H1 (cell line): ENCODE data around the gene GP1BB. TPM values are rescaled to one million over a fixed set of nuclear protein-coding genes. Genes with fewer than 3 reads are reported as not detected.

Source experiments
- CTCF ChIA-PET: fragments of 300-600 bp; sonication (Branson Sonifier 250); formaldehyde crosslinking; loops from one replicate; lab custom pipeline; 2021; ENCODE audit not compliant: partially characterized antibody; lab: Charles Lee
- POLR2A ChIA-PET: fragments of 300-600 bp; sonication (Branson Sonifier 250); formaldehyde crosslinking; loops from one replicate; lab custom pipeline; 2021; ENCODE audit warnings: inconsistent platforms; ENCODE audit not compliant: partially characterized antibody; lab: Charles Lee
- DNase-seq, 2 experiments: peaks; one replicate each; pipeline versions ENCODE4 v3.0.0 to v3.0.0-alpha.2; 2010 to 2022; ENCODE audit warnings: low spot score in 2 of 2, low read depth in 1 of 2, mixed read lengths in 1 of 2
- FAIRE-seq: peaks from 2 replicates; lab custom pipeline; 2011; peaks lifted over from hg19 to GRCh38; lab: Jason Lieb, UNC
- H2AFZ ChIP-seq: 2 replicates; pipeline ENCODE4 v1.8.1; 2012; ENCODE audit warnings: low read length, inconsistent platforms
- H2AK5ac ChIP-seq: 2 replicates; pipeline ENCODE4 v1.6.1; 2013; ENCODE audit warnings: low read depth, low read length
- H2BK120ac ChIP-seq: replicated peaks from 2 replicates; pipeline ENCODE3; 2013; ENCODE audit warnings: low read depth, low read length, inconsistent platforms
- H2BK12ac ChIP-seq: 2 replicates; pipeline ENCODE4 v1.6.1; 2013; ENCODE audit warnings: low read depth, low read length
- H2BK15ac ChIP-seq: 2 replicates; pipeline ENCODE4 v1.6.1; 2013; ENCODE audit warnings: low read length
- H2BK20ac ChIP-seq: 2 replicates; pipeline ENCODE4 v1.6.1; 2013; ENCODE audit warnings: low read length
- H2BK5ac ChIP-seq: 2 replicates; pipeline ENCODE4 v1.6.1; 2013; ENCODE audit warnings: low read depth, low read length
- H3K14ac ChIP-seq: 2 replicates; pipeline ENCODE4 v1.6.1; 2013; ENCODE audit warnings: inconsistent platforms; ENCODE audit not compliant: insufficient read length
- H3K18ac ChIP-seq: 2 replicates; pipeline ENCODE4 v1.6.1; 2013; ENCODE audit warnings: low read length; ENCODE audit errors: extremely low read depth
- H3K23ac ChIP-seq: 2 replicates; pipeline ENCODE4 v1.6.1; 2013; ENCODE audit warnings: inconsistent platforms; ENCODE audit not compliant: insufficient read length
- H3K23me2 ChIP-seq: 2 replicates; pipeline ENCODE4 v1.6.1; 2013; ENCODE audit warnings: low read depth, low read length
- H3K27ac ChIP-seq: 2 replicates; pipeline ENCODE4 v1.6.1; 2011; ENCODE audit warnings: low read depth, low read length, inconsistent platforms
- H3K27me3 ChIP-seq, 4 experiments: replicated peaks in 1 of 4; 1 replicate in 1 of 4; 2 replicates in 3 of 4; pipeline versions ENCODE4 v1.6.1 to v1.8.1; 2011 to 2013; ENCODE audit warnings: low read length in 3 of 4, mild to moderate bottlenecking in 3 of 4, inconsistent platforms in 2 of 4, mixed read lengths in 2 of 4, moderate library complexity in 1 of 4; ENCODE audit not compliant: control insufficient read depth in 3 of 4, insufficient read depth in 3 of 4; ENCODE audit errors: extremely low read depth in 1 of 4
- H3K36me3 ChIP-seq, 4 experiments: 2 replicates each; pipeline versions ENCODE4 v1.6.1 to v1.8.1; 2011 to 2013; ENCODE audit warnings: mild to moderate bottlenecking in 4 of 4, low read length in 3 of 4, moderate library complexity in 2 of 4, control low read depth in 1 of 4, inconsistent platforms in 1 of 4; ENCODE audit not compliant: insufficient read depth in 4 of 4, control insufficient read depth in 2 of 4
- H3K4ac ChIP-seq: replicated peaks from 2 replicates; pipeline ENCODE3; 2013; ENCODE audit warnings: low read length, low read depth, mixed read lengths, inconsistent platforms; ENCODE audit not compliant: insufficient read length
- H3K4me1 ChIP-seq, 4 experiments: replicated peaks in 1 of 4; 1 replicate in 1 of 4; 2 replicates in 3 of 4; pipeline versions ENCODE4 v1.6.1 to v1.8.1; 2011 to 2013; ENCODE audit warnings: low read length in 3 of 4, inconsistent platforms in 2 of 4, mixed read lengths in 1 of 4; ENCODE audit not compliant: insufficient read depth in 4 of 4, control insufficient read depth in 3 of 4
- H3K4me2 ChIP-seq, 2 experiments: 2 replicates each; pipeline versions ENCODE4 v1.6.1 to v1.8.1; 2011 to 2013; ENCODE audit warnings: low read depth in 2 of 2, low read length in 2 of 2, control low read depth in 1 of 2, inconsistent platforms in 1 of 2, mild to moderate bottlenecking in 1 of 2; ENCODE audit not compliant: insufficient read depth in 1 of 2
- H3K4me3 ChIP-seq, 4 experiments: fragments of 200-600, 300-600 bp in 1 of 4; sonication (generic), shearing (Covaris generic), sonication (Bioruptor Twin) in 1 of 4; 2 replicates each; pipeline versions ENCODE4 v1.5.1 to v1.8.1; 2011 to 2016; ENCODE audit warnings: low read length in 4 of 4, low read depth in 3 of 4, control low read depth in 2 of 4, inconsistent platforms in 2 of 4, mild to moderate bottlenecking in 2 of 4, mixed read lengths in 1 of 4, moderate library complexity in 1 of 4; ENCODE audit not compliant: insufficient read depth in 2 of 4; ENCODE audit errors: extremely low read depth in 1 of 4
- H3K56ac ChIP-seq: replicated peaks from 2 replicates; pipeline ENCODE3; 2013; ENCODE audit warnings: low read depth, mild to moderate bottlenecking, mixed read lengths, low read length, inconsistent platforms; ENCODE audit not compliant: insufficient read length
- H3K79me1 ChIP-seq: 2 replicates; pipeline ENCODE4 v1.6.1; 2013; ENCODE audit warnings: low read depth, low read length, control low read depth
- H3K79me2 ChIP-seq, 2 experiments: 2 replicates each; pipeline versions ENCODE4 v1.6.1 to v1.8.1; 2012 to 2013; ENCODE audit warnings: low read length in 2 of 2, mild to moderate bottlenecking in 2 of 2, inconsistent platforms in 1 of 2; ENCODE audit not compliant: insufficient read depth in 2 of 2, control insufficient read depth in 1 of 2
- H3K9ac ChIP-seq, 4 experiments: replicated peaks in 1 of 4; 1 replicate in 1 of 4; 2 replicates in 3 of 4; pipeline versions ENCODE4 v1.6.1 to v1.8.1; 2011 to 2013; ENCODE audit warnings: low read depth in 3 of 4, low read length in 3 of 4, control low read depth in 2 of 4, mild to moderate bottlenecking in 2 of 4, moderate library complexity in 2 of 4, inconsistent platforms in 1 of 4; ENCODE audit errors: extremely low read depth in 1 of 4
- H3K9me3 ChIP-seq, 2 experiments: 2 replicates each; pipeline versions ENCODE4 v1.6.1 to v1.8.1; 2012 to 2013; ENCODE audit warnings: mild to moderate bottlenecking in 2 of 2, moderate library complexity in 2 of 2, control low read depth in 1 of 2, inconsistent platforms in 1 of 2, low read depth in 1 of 2, low read length in 1 of 2, mixed read lengths in 1 of 2; ENCODE audit not compliant: insufficient read depth in 2 of 2
- H4K20me1 ChIP-seq, 2 experiments: replicated peaks in 1 of 2; 2 replicates each; pipeline versions ENCODE3 to v1.8.1; 2011 to 2013; ENCODE audit warnings: inconsistent platforms in 2 of 2, low read length in 2 of 2, mild to moderate bottlenecking in 1 of 2; ENCODE audit not compliant: insufficient read depth in 2 of 2, control insufficient read depth in 1 of 2
- H4K5ac ChIP-seq: 2 replicates; pipeline ENCODE4 v1.6.1; 2013; ENCODE audit warnings: low read length, low read depth, mixed read lengths, inconsistent platforms; ENCODE audit not compliant: insufficient read length
- H4K8ac ChIP-seq: 2 replicates; pipeline ENCODE4 v1.8.0; 2013; ENCODE audit warnings: mild to moderate bottlenecking, moderate library complexity, low read length, inconsistent platforms; ENCODE audit not compliant: insufficient read depth; ENCODE audit errors: extremely low read depth
- H4K91ac ChIP-seq: replicated peaks from 2 replicates; pipeline ENCODE3; 2013; ENCODE audit warnings: low read length, mixed read lengths, inconsistent platforms; ENCODE audit not compliant: insufficient read length
- ATF2 ChIP-seq: IDR thresholded peaks from 2 replicates; pipeline ENCODE4 v1.6.1; 2012; ENCODE audit warnings: low read length, inconsistent platforms
- CEBPB ChIP-seq: IDR thresholded peaks from 2 replicates; pipeline ENCODE4 v1.6.1; 2012; ENCODE audit warnings: low read depth, low read length
- CHD1 ChIP-seq: IDR thresholded peaks from 2 replicates; pipeline ENCODE4 v1.6.1; 2012; ENCODE audit warnings: low read depth, low read length, improper control_type of control experiment
- CREB1 ChIP-seq: IDR thresholded peaks from 2 replicates; pipeline ENCODE4 v1.6.1; 2012; ENCODE audit warnings: inconsistent platforms
- CTBP2 ChIP-seq: IDR thresholded peaks from 2 replicates; pipeline ENCODE4 v1.7.0; 2011; ENCODE audit warnings: borderline replicate concordance, mild to moderate bottlenecking, moderate library complexity, mixed read lengths, low read length; ENCODE audit not compliant: insufficient read depth, insufficient read length
- EZH2 ChIP-seq: fragments of 200-600 bp; sonication (generic); IDR thresholded peaks from 2 replicates; pipeline ENCODE4 v1.7.1; 2012; ENCODE audit warnings: low read depth, mild to moderate bottlenecking, moderate library complexity, low read length, inconsistent platforms; ENCODE audit not compliant: severe bottlenecking
- HDAC2 ChIP-seq, 2 experiments: fragments of 300-600 bp in 1 of 2; sonication (generic) in 1 of 2; IDR thresholded peaks; 2 replicates each; pipeline ENCODE4 v1.6.1; 2011 to 2012; ENCODE audit warnings: low read depth in 2 of 2, low read length in 2 of 2, mild to moderate bottlenecking in 2 of 2, moderate library complexity in 2 of 2, borderline replicate concordance in 1 of 2, inconsistent platforms in 1 of 2
- POLR2A ChIP-seq, 2 experiments: IDR thresholded peaks; 1 replicate in 1 of 2; 2 replicates in 1 of 2; pipeline ENCODE4 v1.6.1; 2011; ENCODE audit warnings: low read depth in 2 of 2, low read length in 2 of 2, mild to moderate bottlenecking in 2 of 2; ENCODE audit errors: control extremely low read depth in 1 of 2
- TEAD4 ChIP-seq: IDR thresholded peaks from 2 replicates; pipeline ENCODE4 v1.6.1; 2012; ENCODE audit warnings: low read depth, low read length, inconsistent platforms, mixed read lengths
- WGBS, 2 experiments: shearing (Covaris generic) in 1 of 2; methylation state at CpG; one replicate each; pipeline versions ENCODE4 v1.1.6 to v1.1.7; 2013 to 2015; ENCODE audit warnings: low lambda C conversion rate in 2 of 2, mixed read lengths in 2 of 2, inconsistent platforms in 1 of 2, low coverage in 1 of 2, missing lambda C conversion rate in 1 of 2; ENCODE audit not compliant: insufficient replicate concordance in 2 of 2, insufficient coverage in 1 of 2, insufficient read length in 1 of 2; ENCODE audit errors: extremely low coverage in 1 of 2, missing lambda C conversion rate in 1 of 2; 5-methylcytosine and 5-hydroxymethylcytosine counted together
- polyA plus RNA-seq, 7 experiments: library from polyadenylated mRNA; depleted of rRNA in 3 of 7; stranded (reverse) in 5 of 7; unstranded in 2 of 7; fragments of >200 nt in 5 of 7; fragments of 200-250 nt in 2 of 7; gene quantifications; 1 replicate in 5 of 7; 2 replicates in 1 of 7; 4 replicates in 1 of 7; pipeline versions ENCODE4 v1.2.1 to v1.2.3, GENCODE V29; 2011 to 2013; ENCODE audit warnings: missing spikeins in 2 of 7, mixed read lengths in 2 of 7
- total RNA-seq: library from RNA; stranded (reverse); fragmentation: NEBNext Ultra II Directional; extraction: Animal tissue kit (Norgen Biotek cat#: 25700); gene quantifications from 2 replicates; pipeline ENCODE4 v1.2.1, GENCODE V29; 2021

GP1BB gene
- total and polyA plus RNA-seq, 2 of the 8 experiments (the other 6 are each of a cell fraction or from before 2014, with no cell fraction given), result 0.36 TPM; not detected in 1

- H3K79me2 ChIP-seq, result no peaks in the 10 kb centered on the region
- peak in 1 of 2 experiments; percentile 84 for DNase-seq
- WGBS, 2 experiments, result 6% methylated on average over 38 of the region's 83 CpGs; no CpG with 5 or more reads in 1 of the 2 experiments
- TF ChIP-seq POLR2A (IDR thresholded peaks at IDR 0.05; ENCODE audit: control extremely low read depth in 1 of 2, low read depth in 2 of 2, low read length in 2 of 2) (no peak), CTBP2 (no peak), CREB1 (no peak), CEBPB (0 out of 2 replicates have a peak, but pooled peaks have one; percentile 33), EZH2 (peak; percentile 25), ATF2 (no peak), CHD1 (no peak), TEAD4 (no peak), HDAC2 (IDR thresholded peaks at IDR 0.05; ENCODE audit: borderline replicate concordance in 1 of 2, low read depth in 2 of 2, low read length in 2 of 2) (0 out of 4 replicates have a peak, but pooled peaks of 1 of the 2 experiments have one; percentile 29)
Measured at GRCh38 chr22:19765477-19766239, 42.3 kb downstream of the GP1BB start.

More at GRCh38 chr22:19765477-19766239, 42.3 kb downstream of the GP1BB start:
- Histone ChIP-seq H3K4me1 (peaks cover 0 to 47% (median 33%) of the 10 kb centered on the region in 4 experiments; a peak in 6 of 7 replicates), H3K9ac (no peak overlapping the region), H2BK12ac (0 out of 2 replicates have a peak overlapping the region, but pooled peaks have one; percentile 62), H3K4me2 (peak overlapping the region; percentile 62 to 66), H3K27ac (no peak overlapping the region), H3K56ac (no peak overlapping the region), H3K4me3 (peak overlapping the region; percentile 10 to 48 (median 12); a peak in 5 of 8 replicates), H3K18ac (peak overlapping the region; percentile 87), H3K36me3 (peaks cover 0 to 8% (median 0%) of the 10 kb centered on the region in 4 experiments; a peak in 1 of 8 replicates), H4K8ac (peak overlapping the region; percentile 40; the same call in 1 of the 2 replicates), H3K27me3 (peaks cover 90 to 99% (median 96%) of the 10 kb centered on the region in 4 experiments), H2AFZ (no peak overlapping the region), H2BK15ac (no peak overlapping the region; the same call in 1 of the 2 replicates), H3K4ac (peak overlapping the region; percentile 53), H3K23ac (no peak overlapping the region), H2AK5ac (no peak overlapping the region), H4K5ac (no peak overlapping the region), H3K79me1 (no peaks in the 10 kb centered on the region), H3K9me3 (no peaks in the 10 kb centered on the region), H3K23me2 (peaks cover 4% of the 10 kb centered on the region; the same call in 1 of the 2 replicates), H4K91ac (no peak overlapping the region), H2BK20ac (no peak overlapping the region), H4K20me1 (peaks cover 14 to 32% of the 10 kb centered on the region in 2 experiments), H2BK120ac (no peak overlapping the region), H2BK5ac (peak overlapping the region; percentile 44; the same call in 1 of the 2 replicates), H3K14ac (no peak overlapping the region)
- ChIA-PET CTCF (interaction anchor here (0.7 to 5.6 kb wide), 7 partner anchors 12 to 157 kb away, joined by 3 to 48 read pairs (median 3); no protein-coding TSS in a partner anchor), POLR2A (interaction anchor here (1.1 to 3.1 kb wide), 2 partner anchors 10 to 42 kb away, joined by 3 to 21 read pairs; partner anchors contain the start of gene GP1BB)
- FAIRE-seq, result no peak
